ENCODE results near the gene ZNF684. TPM values are rescaled to one million over a fixed set of nuclear protein-coding genes. Genes with fewer than 3 reads are reported as not detected.
"Not testable (repeated sequence)": the region's sequence is repeated elsewhere in the genome, so short reads cannot be mapped to it uniquely, and the experiment has no call there.

The ZNF684 gene
- total RNA-seq, 2 experiments from 2014 or later, result 4.5 to 6.6 TPM

- CTCF ChIA-PET, result interaction anchor here (0.6 to 1.2 kb wide), 3 partner anchors 21 to 128 kb away, joined by 3 to 4 read pairs (median 3); partner anchors contain the start of gene ZNF684
- H3K4me1 Mint-ChIP-seq, result peaks cover 4% of the 10 kb centered on the region
- H3K36me3 Mint-ChIP-seq (ENCODE audit: low read depth), result no peaks in the 10 kb centered on the region
- intact Hi-C loops (cut with DNase I, micrococcal nuclease), result no loop called here
- DNase-seq, result no peak
- ATAC-seq, result no peak
- peaks cover 11% of the 10 kb centered on the region for H3K27me3 Mint-ChIP-seq
- no peak overlapping the region for H3K4me3 Mint-ChIP-seq
- H3K27ac Mint-ChIP-seq, result no peak overlapping the region
- H3K9me3 Mint-ChIP-seq (ENCODE audit: low read depth), result peaks cover 3% of the 10 kb centered on the region
- POLR2A ChIA-PET, result no interaction called here
Observed at GRCh38 chr1:40567825-40568224, 36.4 kb downstream of the ZNF684 start.

- intact Hi-C loops (cut with DNase I, micrococcal nuclease), result loop anchor here in 1 of 2 experiments (5.0 kb wide), 1 partner anchor 52 kb away; no protein-coding TSS in a partner anchor
- H3K4me1 Mint-ChIP-seq; H3K9me3 Mint-ChIP-seq (ENCODE audit: low read depth); ATAC-seq; H3K36me3 Mint-ChIP-seq (ENCODE audit: low read depth); H3K27ac Mint-ChIP-seq; H3K4me3 Mint-ChIP-seq; DNase-seq; POLR2A ChIA-PET: not testable (repeated sequence)
- peaks cover 10% of the 10 kb centered on the region for H3K27me3 Mint-ChIP-seq
- CTCF ChIA-PET, result interaction anchor here (0.6 kb wide), 1 partner anchor 14 kb away, joined by 3 read pairs; no protein-coding TSS in a partner anchor
Observed at GRCh38 chr1:40574805-40575204, 43.4 kb downstream of the ZNF684 start.

GRCh38 chr1:40575336-40575735, 43.9 kb downstream of the ZNF684 start:
- POLR2A ChIA-PET, result no interaction called here
- no peak for DNase-seq
- H3K9me3 Mint-ChIP-seq (ENCODE audit: low read depth), result peaks cover 2% of the 10 kb centered on the region
- peaks cover 10% of the 10 kb centered on the region for H3K27me3 Mint-ChIP-seq
- H3K36me3 Mint-ChIP-seq (ENCODE audit: low read depth), result no peaks in the 10 kb centered on the region
- H3K27ac Mint-ChIP-seq, result no peak overlapping the region
- no peak overlapping the region for H3K4me3 Mint-ChIP-seq
- CTCF ChIA-PET, result no interaction called here
- intact Hi-C loops (cut with DNase I, micrococcal nuclease), result loop anchor here in 1 of 2 experiments (5.0 kb wide), 1 partner anchor 52 kb away; no protein-coding TSS in a partner anchor
- no peaks in the 10 kb centered on the region for H3K4me1 Mint-ChIP-seq
- no peak for ATAC-seq

GRCh38 chr1:40582116-40582515, 50.7 kb downstream of the ZNF684 start:
- DNase-seq (no peak), ATAC-seq (no peak)
- H3K27ac Mint-ChIP-seq, result no peak overlapping the region
- H3K27me3 Mint-ChIP-seq, result peaks cover 6% of the 10 kb centered on the region
- ChIA-PET CTCF (interaction anchor here (0.9 kb wide), 1 partner anchor 50 kb away, joined by 3 read pairs; the partner anchor contains the start of gene ZNF684), POLR2A (no interaction called here)
- no peaks in the 10 kb centered on the region for H3K36me3 Mint-ChIP-seq (ENCODE audit: low read depth)
- no peak overlapping the region for H3K4me3 Mint-ChIP-seq
- intact Hi-C loops (cut with DNase I, micrococcal nuclease), result no loop called here
- peaks cover 12% of the 10 kb centered on the region for H3K4me1 Mint-ChIP-seq
- no peaks in the 10 kb centered on the region for H3K9me3 Mint-ChIP-seq (ENCODE audit: low read depth)

- Mint-ChIP-seq H3K9me3 (ENCODE audit: low read depth) (no peaks in the 10 kb centered on the region), H3K4me1 (peaks cover 12% of the 10 kb centered on the region), H3K4me3 (no peak overlapping the region), H3K27me3 (no peaks in the 10 kb centered on the region), H3K27ac (no peak overlapping the region), H3K36me3 (ENCODE audit: low read depth) (no peaks in the 10 kb centered on the region)
- POLR2A ChIA-PET, result interaction anchor here (0.5 kb wide), 1 partner anchor 40 kb away, joined by 8 read pairs; no protein-coding TSS in a partner anchor
- CTCF ChIA-PET, result interaction anchor here (0.7 kb wide), 2 partner anchors 12 to 95 kb away, joined by 3 read pairs; no protein-coding TSS in a partner anchor
- intact Hi-C loops (cut with DNase I, micrococcal nuclease), result no loop called here
- DNase-seq, result peak; percentile 13
- ATAC-seq, result peak; percentile 62
Observed at GRCh38 chr1:40583980-40584379, 52.5 kb downstream of the ZNF684 start.

GRCh38 chr1:40588586-40588985, 57.1 kb downstream of the ZNF684 start:
- H3K4me3 Mint-ChIP-seq, result no peak overlapping the region
- ChIA-PET POLR2A (no interaction called here), CTCF (interaction anchor here (2.3 kb wide), 1 partner anchor 56 kb away, joined by 7 read pairs; no protein-coding TSS in a partner anchor)
- peaks cover 3% of the 10 kb centered on the region for H3K27me3 Mint-ChIP-seq
- no peak overlapping the region for H3K27ac Mint-ChIP-seq
- peaks cover 9% of the 10 kb centered on the region for H3K4me1 Mint-ChIP-seq
- ATAC-seq (no peak), DNase-seq (no peak)
- no peaks in the 10 kb centered on the region for H3K9me3 Mint-ChIP-seq (ENCODE audit: low read depth)
- intact Hi-C loops (cut with DNase I, micrococcal nuclease), result no loop called here
- no peaks in the 10 kb centered on the region for H3K36me3 Mint-ChIP-seq (ENCODE audit: low read depth)

- ChIA-PET POLR2A (no interaction called here), CTCF (interaction anchor here (0.7 to 1.3 kb wide), 3 partner anchors 10 to 844 kb away, joined by 3 to 6 read pairs (median 3); no protein-coding TSS in a partner anchor)
- Mint-ChIP-seq H3K27me3 (peaks cover 3% of the 10 kb centered on the region), H3K4me3 (no peak overlapping the region), H3K4me1 (peaks cover 4% of the 10 kb centered on the region), H3K9me3 (ENCODE audit: low read depth) (no peaks in the 10 kb centered on the region), H3K27ac (no peak overlapping the region), H3K36me3 (ENCODE audit: low read depth) (no peaks in the 10 kb centered on the region)
- DNase-seq (peak; percentile 28), ATAC-seq (no peak)
- intact Hi-C loops (cut with DNase I, micrococcal nuclease), result loop anchor here in 1 of 2 experiments (1.0 kb wide), 1 partner anchor 15 kb away; no protein-coding TSS in a partner anchor
Observed at GRCh38 chr1:40592107-40592803, 60.8 kb downstream of the ZNF684 start.

GRCh38 chr1:40593449-40594186, 62.2 kb downstream of the ZNF684 start:
- Mint-ChIP-seq H3K27me3 (peaks cover 3% of the 10 kb centered on the region), H3K4me1 (peaks cover 4% of the 10 kb centered on the region), H3K36me3 (ENCODE audit: low read depth) (no peaks in the 10 kb centered on the region), H3K27ac (no peak overlapping the region), H3K9me3 (ENCODE audit: low read depth) (no peaks in the 10 kb centered on the region), H3K4me3 (no peak overlapping the region)
- ATAC-seq, result no peak
- ChIA-PET POLR2A (no interaction called here), CTCF (interaction anchor here (0.6 to 1.2 kb wide), 2 partner anchors 10 to 255 kb away, joined by 3 to 5 read pairs; no protein-coding TSS in a partner anchor)
- intact Hi-C loops (cut with DNase I, micrococcal nuclease), result no loop called here
- no peak for DNase-seq

- Mint-ChIP-seq H3K9me3 (ENCODE audit: low read depth) (no peaks in the 10 kb centered on the region), H3K36me3 (ENCODE audit: low read depth) (no peaks in the 10 kb centered on the region), H3K4me1 (peaks cover 4% of the 10 kb centered on the region), H3K27me3 (peaks cover 3% of the 10 kb centered on the region), H3K4me3 (no peak overlapping the region), H3K27ac (no peak overlapping the region)
- intact Hi-C loops (cut with DNase I, micrococcal nuclease), result no loop called here
- ChIA-PET CTCF (interaction anchor here (0.6 to 1.2 kb wide), 2 partner anchors 9 to 255 kb away, joined by 3 to 5 read pairs; no protein-coding TSS in a partner anchor), POLR2A (no interaction called here)
- DNase-seq (no peak), ATAC-seq (no peak)
Observed at GRCh38 chr1:40594187-40594531, 62.7 kb downstream of the ZNF684 start.

- ChIA-PET POLR2A (no interaction called here), CTCF (interaction anchor here (0.9 to 1.0 kb wide), 2 partner anchors 11 to 354 kb away, joined by 3 to 5 read pairs; no protein-coding TSS in a partner anchor)
- Mint-ChIP-seq H3K9me3 (ENCODE audit: low read depth) (no peaks in the 10 kb centered on the region), H3K4me1 (peaks cover 4% of the 10 kb centered on the region), H3K27me3 (peaks cover 3% of the 10 kb centered on the region), H3K27ac (no peak overlapping the region), H3K4me3 (no peak overlapping the region), H3K36me3 (ENCODE audit: low read depth) (no peaks in the 10 kb centered on the region)
- peak; percentile 16 for DNase-seq
- intact Hi-C loops (cut with DNase I, micrococcal nuclease), result no loop called here
- ATAC-seq, result no peak
Observed at GRCh38 chr1:40595623-40596022, 64.2 kb downstream of the ZNF684 start.

Measured in activated CD4-positive, alpha-beta T cell treated with anti-CD3 and anti-CD28 coated beads for 36 hours (primary cell).